HuH-7 (cell line): ENCODE measurements around the gene PJVK.

ENCODE experiments used
- DNase-seq: peaks from one replicate; pipeline ENCODE4 v3.0.0; 2011; ENCODE audit warnings: low spot score

Gene PJVK

GRCh38 chr2:178480227-178481181, 29.3 kb downstream of the PJVK start, which contains the start of gene PLEKHA3:
Gene PLEKHA3, plus strand, starts transcription at chr2:178480457. Its CDS starts 413 bp downstream, at chr2:178480870.
- peak; percentile 91 for DNase-seq

GRCh38 chr2:178482437-178482836, 31.3 kb downstream of the PJVK start:
- DNase-seq, result no peak

DNA sequence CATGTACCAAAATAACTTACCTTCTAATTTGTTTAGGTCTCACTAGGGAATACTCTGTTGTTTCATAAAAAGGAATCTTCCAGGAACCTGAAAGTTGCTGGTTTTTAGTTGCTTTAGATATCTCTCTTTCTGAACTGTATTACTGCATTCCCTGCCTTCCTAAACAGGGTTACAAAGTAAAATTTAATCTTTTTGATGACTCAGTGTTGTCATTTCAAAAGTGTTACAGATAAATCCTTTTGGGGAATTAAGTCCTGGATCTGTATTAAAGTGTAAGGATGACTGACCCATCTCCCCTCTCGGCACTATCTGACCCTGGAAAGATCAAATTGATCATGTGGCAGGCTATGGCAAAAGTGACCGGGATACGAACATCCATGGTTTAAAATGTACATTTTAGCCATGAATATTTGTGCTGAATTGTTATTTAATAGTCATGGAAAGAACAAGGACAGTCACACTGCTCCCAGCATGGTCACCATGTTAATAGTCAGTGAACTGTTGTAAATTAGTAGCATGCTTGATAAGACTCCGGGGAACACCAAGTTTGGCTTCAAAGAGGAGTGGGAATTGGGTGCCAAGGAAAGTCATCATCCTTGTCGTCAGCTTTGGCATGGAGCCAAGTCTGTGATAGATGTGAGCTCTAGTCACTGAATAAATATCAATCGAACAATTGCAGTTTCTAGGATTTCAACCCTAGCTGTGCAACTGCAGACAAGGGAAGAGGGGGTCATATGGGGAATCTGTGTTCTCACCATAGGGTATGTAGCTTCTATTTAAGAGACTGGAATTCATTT, 33.3 kb downstream of the PJVK start:
- DNase-seq, result no peak

DNA sequence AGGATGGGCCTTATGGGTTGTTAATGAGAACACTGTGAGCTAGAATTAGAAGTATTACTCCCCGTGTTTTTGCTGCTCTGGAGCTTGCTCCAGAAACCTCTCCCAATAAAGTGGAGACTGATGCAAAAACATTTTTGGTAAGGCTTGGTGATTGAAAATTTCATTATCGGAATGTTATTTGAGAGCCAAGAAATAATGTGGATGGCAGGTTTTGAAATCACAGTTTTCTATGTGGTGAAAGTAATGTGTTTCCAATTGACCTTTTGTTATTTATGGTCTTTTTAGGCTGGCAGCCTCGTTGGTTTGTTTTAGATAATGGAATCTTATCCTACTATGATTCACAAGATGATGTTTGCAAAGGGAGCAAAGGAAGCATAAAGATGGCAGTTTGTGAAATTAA, 34.2 kb downstream of the PJVK start:
- DNase-seq, result no peak

DNA sequence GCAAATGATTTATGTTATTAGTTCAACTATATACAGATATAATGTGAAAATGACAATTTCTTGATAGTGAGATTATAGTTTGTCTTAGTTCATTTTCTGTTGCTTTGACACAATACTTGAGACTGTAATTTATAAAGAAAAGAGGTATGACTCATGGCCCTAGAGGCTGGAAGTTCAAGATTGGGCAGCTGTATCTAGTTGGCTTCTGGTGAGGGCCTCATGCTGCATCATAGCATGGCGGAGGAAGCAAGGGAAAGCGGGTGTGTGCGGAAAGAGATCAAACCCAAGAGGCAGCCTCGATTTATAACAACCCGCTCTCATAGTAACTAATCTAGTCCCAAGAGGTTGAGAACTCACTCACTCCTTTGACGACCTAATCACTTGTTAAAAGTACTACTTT, 40.4 kb downstream of the PJVK start:
- no peak for DNase-seq

DNA sequence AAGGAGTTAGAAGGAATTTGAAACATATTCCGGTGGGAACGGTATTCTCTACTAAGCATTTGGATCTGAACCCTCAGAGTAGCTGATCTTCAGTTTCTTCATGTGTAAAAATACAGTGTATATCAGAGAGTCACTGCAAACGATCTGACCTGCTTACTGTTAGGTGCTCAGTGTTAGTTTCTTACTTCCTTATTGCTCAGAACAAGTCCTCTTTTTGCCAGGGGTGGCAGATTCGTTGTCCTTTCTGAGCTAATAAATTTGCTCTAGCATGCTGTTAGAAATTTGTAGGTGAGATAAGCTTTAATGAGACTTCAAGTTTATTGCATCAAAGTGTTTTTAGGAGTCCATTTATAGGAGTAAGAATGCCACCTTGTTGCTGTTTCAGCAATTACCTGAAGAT, 44.9 kb downstream of the PJVK start:
- no peak for DNase-seq

DNA sequence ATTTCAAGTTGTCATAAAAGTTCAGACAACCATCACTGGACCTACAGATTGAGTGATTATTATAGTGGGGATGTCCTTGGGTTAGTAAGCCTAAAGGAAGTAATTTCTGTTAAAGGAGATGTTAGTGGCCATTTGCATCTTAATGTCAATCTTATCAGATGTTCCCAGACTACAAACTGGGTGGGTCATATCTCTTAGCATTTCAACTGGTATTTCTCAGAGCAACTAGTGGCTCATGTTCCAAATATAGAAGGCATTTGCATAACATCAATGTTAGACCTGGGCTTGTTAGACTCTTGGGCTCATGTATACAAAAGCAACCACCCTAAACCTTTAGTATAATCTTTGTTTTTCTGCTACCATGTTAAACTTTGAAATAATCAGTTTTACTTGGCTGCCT, 47.0 kb downstream of the PJVK start:
- no peak for DNase-seq

GRCh38 chr2:178499640-178500039, 48.5 kb downstream of the PJVK start:
- DNase-seq, result no peak

DNA sequence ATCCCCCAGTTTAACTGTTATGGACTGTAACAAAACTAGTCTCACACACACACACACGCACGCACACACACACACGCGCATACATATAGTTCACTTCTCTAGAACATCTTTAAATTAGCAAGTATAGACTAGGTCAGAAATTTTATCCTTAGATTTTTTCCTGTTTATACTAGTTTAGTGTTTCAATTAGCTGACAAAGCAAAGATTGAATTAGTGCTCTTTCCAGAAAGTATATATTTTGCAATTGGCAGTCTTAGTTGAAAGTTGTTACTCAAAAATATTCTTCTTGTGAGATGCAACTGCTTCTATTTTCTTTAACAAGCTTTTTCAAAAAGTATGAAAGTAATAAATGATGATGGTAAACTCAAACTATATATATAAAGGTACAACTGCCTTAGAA, 51.6 kb downstream of the PJVK start:
- DNase-seq, result no peak

- DNase-seq, result no peak
Observed at GRCh38 chr2:178506101-178506500, 54.9 kb downstream of the PJVK start.

GRCh38 chr2:178506524-178506923, 55.3 kb downstream of the PJVK start:
- no peak for DNase-seq

GRCh38 chr2:178506949-178507348, 55.8 kb downstream of the PJVK start:
- no peak for DNase-seq

- no peak for DNase-seq
Observed at GRCh38 chr2:178508646-178509045, 57.5 kb downstream of the PJVK start.

- no peak for DNase-seq
Observed at GRCh38 chr2:178510384-178510783, 59.2 kb downstream of the PJVK start.
